ENCODE data around the gene TCTN1. TPM values are rescaled to one million over a fixed set of nuclear protein-coding genes. Genes with fewer than 3 reads are reported as not detected.

Gene TCTN1
- total RNA-seq, 2 experiments from 2014 or later = 6.4 to 7.6 TPM

Other genes starting within 250 kb of the TCTN1 start
- gene ANAPC7, start 210.4 kb upstream of the TCTN1 start, total RNA-seq = 10 to 100 TPM; 47.3 to 52.9 TPM
- 100 to 1,000 TPM; 340 to 352 TPM for gene ARPC3, start 163.8 kb upstream of the TCTN1 start, total RNA-seq
- gene GPN3, start 145.9 kb upstream of the TCTN1 start, total RNA-seq = 10 to 100 TPM; 62.4 to 68.4 TPM
- 10 to 100 TPM; 29.8 to 30.0 TPM for gene FAM216A, start 145.3 kb upstream of the TCTN1 start, total RNA-seq
- gene VPS29, start 112.0 kb upstream of the TCTN1 start, total RNA-seq = 100 to 1,000 TPM; 100 to 106 TPM
- 1 to 10 TPM; 1.1 to 2.7 TPM for gene RAD9B, start 111.8 kb upstream of the TCTN1 start, total RNA-seq
- gene PPTC7, start 30.8 kb upstream of the TCTN1 start, total RNA-seq = 10 to 100 TPM; 36.9 to 37.0 TPM
- gene HVCN1, start 75.0 kb downstream of the TCTN1 start, total RNA-seq = 1 to 10 TPM; 4.0 to 4.1 TPM
- gene PPP1CC, start 128.8 kb downstream of the TCTN1 start, total RNA-seq = 100 to 1,000 TPM; 334 to 343 TPM
- not detected for gene CCDC63, start 232.9 kb downstream of the TCTN1 start, total RNA-seq

Data from activated CD4-positive, alpha-beta memory T cell treated with anti-CD3 and anti-CD28 coated beads for 36 hours (primary cell).